22Rv1 (cell line): ENCODE results near the gene UIMC1.

Experiments
- H3K27ac ChIP-seq: fragments of 450-650 bp; 2 replicates; pipeline ENCODE4 v1.5.1; 2017
- ZFX ChIP-seq: fragments of 450-650 bp; IDR thresholded peaks from 2 replicates; pipeline ENCODE4 v1.6.1; 2017; ENCODE audit warnings: antibody characterized with exemption, borderline replicate concordance
- TF ChIP-seq, protein P1 (sequence below): fragments of 450-650 bp; IDR thresholded peaks from 2 replicates; pipeline ENCODE4 v1.5.1; 2017; ENCODE audit warnings: mild to moderate bottlenecking

UIMC1 gene

DNA sequence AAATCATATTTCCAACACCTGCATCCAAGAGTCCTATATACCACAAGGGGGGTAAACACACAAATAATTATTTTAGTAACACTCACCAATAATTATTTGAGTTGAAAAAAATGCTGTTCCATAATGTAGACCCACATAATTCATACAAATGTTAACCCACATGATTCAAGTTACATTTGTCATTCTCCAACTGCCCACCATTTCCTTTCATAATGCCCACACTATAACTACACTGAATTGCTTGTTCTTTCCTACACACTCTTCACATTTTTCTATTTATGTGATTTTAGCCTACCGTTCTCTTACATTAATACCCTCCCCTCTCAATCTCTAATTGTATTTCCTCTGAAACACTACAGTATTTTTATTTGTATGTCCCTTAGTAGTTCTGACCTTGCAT, 71.6 kb downstream of the UIMC1 start:
- no peak overlapping the region for H3K27ac ChIP-seq
- no peak for TF ChIP-seq ZFX
- TF ChIP-seq, protein P1, sequence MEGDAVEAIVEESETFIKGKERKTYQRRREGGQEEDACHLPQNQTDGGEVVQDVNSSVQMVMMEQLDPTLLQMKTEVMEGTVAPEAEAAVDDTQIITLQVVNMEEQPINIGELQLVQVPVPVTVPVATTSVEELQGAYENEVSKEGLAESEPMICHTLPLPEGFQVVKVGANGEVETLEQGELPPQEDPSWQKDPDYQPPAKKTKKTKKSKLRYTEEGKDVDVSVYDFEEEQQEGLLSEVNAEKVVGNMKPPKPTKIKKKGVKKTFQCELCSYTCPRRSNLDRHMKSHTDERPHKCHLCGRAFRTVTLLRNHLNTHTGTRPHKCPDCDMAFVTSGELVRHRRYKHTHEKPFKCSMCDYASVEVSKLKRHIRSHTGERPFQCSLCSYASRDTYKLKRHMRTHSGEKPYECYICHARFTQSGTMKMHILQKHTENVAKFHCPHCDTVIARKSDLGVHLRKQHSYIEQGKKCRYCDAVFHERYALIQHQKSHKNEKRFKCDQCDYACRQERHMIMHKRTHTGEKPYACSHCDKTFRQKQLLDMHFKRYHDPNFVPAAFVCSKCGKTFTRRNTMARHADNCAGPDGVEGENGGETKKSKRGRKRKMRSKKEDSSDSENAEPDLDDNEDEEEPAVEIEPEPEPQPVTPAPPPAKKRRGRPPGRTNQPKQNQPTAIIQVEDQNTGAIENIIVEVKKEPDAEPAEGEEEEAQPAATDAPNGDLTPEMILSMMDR: no peak

DNA sequence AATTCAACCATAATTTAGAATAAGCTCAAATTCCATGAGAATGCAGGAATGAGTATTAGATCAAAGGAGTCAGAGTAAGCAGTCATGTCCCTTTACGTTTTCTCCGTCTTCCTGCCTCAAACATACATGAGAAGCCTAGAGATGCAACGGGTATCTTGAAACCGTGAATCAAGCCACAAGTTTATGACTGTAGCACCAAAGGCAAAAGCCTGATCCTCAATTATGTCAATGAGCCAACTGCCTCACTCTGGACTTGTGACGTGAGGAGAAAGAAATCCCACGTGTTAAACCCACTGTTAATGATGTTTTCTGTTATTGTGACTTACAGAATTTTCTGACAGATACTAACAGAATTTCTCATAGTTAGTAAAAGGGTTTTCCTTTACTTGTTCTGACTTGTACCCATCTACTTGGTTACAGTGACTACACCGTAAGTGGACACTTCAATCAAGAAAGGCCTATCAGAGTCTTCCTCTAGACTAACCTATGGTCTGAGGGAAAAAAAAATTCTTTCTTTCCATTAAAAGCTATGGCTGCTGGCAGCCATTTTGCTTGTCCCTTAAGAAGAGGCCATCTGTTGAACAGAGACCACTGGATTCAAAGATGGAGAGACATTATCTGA, 72.2 kb downstream of the UIMC1 start:
- H3K27ac ChIP-seq: no peak overlapping the region
- TF ChIP-seq, protein P1: no peak
- TF ChIP-seq ZFX: no peak

DNA sequence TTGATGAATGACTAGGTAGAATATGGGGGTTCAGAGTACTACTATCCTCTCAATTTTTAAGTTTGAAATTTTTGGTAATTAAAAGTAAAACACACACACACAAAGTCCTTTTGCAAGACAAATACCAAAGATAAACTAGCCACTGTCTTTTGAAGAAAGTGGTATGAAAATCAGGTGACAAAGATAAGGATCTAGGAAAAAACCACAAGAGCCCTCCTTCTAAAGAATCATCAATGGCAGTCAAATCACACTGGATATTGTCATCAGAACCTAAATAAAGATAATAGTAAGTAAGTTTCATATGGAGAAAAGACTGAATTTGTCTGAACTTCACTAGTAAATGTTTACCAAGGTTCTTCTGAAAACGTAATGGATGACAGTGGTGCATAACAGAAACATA, 76.9 kb downstream of the UIMC1 start:
- TF ChIP-seq ZFX: no peak
- TF ChIP-seq, protein P1: no peak
- H3K27ac ChIP-seq: no peak overlapping the region

DNA sequence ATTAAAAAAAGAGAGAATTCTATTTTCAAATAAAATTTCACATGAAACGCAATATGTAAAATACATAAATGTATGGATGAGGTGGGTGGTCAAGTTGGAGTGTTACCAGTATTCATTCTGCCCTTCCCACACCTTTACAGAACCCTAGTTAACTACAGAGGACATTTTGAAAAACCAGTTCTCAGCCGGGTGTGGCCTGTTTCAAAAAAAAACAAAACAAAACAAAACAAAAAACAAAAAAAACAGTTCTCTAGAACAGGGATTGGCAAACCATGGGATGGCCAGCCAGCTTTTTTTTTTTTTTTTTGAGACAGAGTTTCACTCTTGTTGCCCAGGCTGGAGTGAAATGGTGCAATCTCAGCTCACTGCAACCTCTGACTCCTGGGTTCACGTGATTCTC, 79.0 kb downstream of the UIMC1 start:
- H3K27ac ChIP-seq: no peak overlapping the region
- TF ChIP-seq, protein P1: no peak
- TF ChIP-seq ZFX: no peak

DNA sequence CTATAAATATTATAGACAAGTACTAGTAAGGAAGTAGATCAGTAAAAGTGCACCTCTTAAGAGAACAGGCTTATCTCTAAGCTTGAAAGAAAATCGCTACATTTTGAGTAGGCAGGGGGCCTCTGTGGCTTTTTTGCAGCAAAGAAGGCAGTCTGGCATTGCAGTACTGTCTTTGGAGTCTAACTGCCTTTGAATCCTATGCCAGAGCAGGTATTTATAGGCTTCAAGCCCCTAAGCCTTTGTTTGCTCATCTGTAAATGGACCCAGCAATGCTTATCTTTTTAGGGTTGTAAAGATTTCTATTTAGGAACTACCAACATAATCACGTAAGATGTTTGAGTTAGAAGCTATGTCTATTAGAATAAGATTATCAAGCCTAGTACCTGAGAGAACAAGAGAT, 83.8 kb downstream of the UIMC1 start:
- TF ChIP-seq, protein P1: no peak
- TF ChIP-seq ZFX: no peak
- H3K27ac ChIP-seq: no peak overlapping the region

DNA sequence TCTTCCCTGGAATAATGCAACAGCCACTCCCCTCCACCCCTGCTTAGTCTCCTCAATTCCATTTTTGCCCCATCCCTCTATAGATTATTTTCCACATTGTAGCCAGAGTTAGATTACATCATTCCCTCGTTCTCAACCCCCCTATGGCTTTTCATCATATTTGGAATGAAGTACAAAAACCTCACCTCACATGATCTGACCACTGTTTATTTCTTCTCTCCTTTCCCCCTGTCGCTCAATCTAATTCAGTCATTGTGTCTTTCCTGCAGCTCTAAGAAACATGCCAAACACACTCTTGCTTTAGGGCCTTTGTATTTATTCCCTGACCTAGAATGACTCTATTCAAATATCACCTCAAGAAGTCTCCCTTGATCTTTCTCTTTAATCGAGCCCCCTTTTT, 84.9 kb downstream of the UIMC1 start:
- H3K27ac ChIP-seq: no peak overlapping the region
- TF ChIP-seq, protein P1: no peak
- TF ChIP-seq ZFX: no peak

DNA sequence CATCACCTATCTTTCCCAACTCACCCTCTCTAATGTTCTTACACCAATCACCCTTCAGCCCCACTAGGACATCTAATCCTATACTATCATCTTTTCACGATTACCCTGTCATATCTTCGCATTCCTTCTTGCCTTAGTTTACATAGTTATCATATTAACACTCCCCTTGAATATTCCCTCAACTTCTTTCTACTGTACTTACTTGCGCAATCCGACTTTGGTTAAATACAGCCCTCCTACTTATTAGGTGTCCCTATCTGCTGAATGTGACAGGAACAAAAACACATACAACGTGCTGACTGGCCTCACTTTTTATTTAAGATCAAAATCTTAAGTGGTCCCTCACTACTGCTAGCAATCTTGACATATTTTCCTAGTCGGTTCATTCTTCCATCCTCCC, 88.0 kb downstream of the UIMC1 start:
- no peak for TF ChIP-seq ZFX
- TF ChIP-seq, protein P1: no peak
- no peak overlapping the region for H3K27ac ChIP-seq
